ENCODE results near the gene ESPN.

The ESPN gene

DNA sequence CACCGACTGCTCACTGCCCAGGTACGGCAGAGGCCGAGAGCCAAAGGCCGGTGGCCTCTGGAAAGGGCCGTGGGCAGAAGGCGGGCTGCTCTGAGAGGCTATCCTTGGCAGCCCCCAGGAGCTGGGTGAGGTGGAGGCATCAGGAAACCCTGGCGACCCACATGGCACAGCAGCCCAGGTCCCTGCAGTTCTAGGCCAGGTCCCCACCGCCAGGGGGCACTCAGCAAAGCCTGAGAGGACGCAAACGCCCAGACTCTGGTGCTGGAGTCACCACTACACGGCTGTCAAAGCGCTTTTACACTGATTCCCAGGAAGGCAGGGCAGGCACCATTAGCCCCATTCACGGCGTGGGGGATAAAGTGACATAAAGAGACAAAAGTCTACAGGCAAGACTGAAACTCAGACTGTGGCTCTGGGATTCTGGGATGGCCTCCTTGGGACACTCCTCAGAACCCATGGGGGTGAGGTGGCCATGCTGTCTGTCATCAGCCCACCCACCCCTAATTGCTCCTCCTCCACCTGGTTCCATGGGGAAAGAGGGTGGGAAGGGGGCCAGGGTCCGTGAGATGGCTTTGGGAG lies 61.9 kb downstream of the ESPN start (continued):
- peak; percentile 99 for TF ChIP-seq ZBTB20 (tag by site-specific recombination; IDR thresholded peaks at IDR 0.05)
- TF ChIP-seq BCL11A (tag by site-specific recombination; IDR thresholded peaks at IDR 0.05; ENCODE audit: low read depth): no peak
- TF ChIP-seq ZNF704 (tag by site-specific recombination; IDR thresholded peaks at IDR 0.05): no peak
- TF ChIP-seq ZNF132 (tag by site-specific recombination; IDR thresholded peaks at IDR 0.05; ENCODE audit: borderline replicate concordance): no peak
- TF ChIP-seq ZNF324 (tag by site-specific recombination; IDR thresholded peaks at IDR 0.05): 0 out of 2 replicates have a peak, but pooled peaks have one; percentile 33
- peak; percentile 65 for TF ChIP-seq ZNF692 (tag by site-specific recombination; IDR thresholded peaks at IDR 0.05)
- TF ChIP-seq ZNF391 (tag by site-specific recombination; IDR thresholded peaks at IDR 0.05; ENCODE audit: borderline replicate concordance, low read depth): no peak
- no peak for TF ChIP-seq ZNF513 (tag by site-specific recombination; IDR thresholded peaks at IDR 0.05)
- TF ChIP-seq ZNF629 (tag by site-specific recombination; IDR thresholded peaks at IDR 0.05): 0 out of 2 replicates have a peak, but pooled peaks have one; percentile 26
- 0 out of 2 replicates have a peak, but pooled peaks have one; percentile 25 for TF ChIP-seq TRIM28 (IDR thresholded peaks at IDR 0.05; ENCODE audit: borderline replicate concordance, low read length)
- TF ChIP-seq ZNF416 (tag by site-specific recombination; IDR thresholded peaks at IDR 0.05): no peak
- TF ChIP-seq ZNF600 (tag by site-specific recombination; IDR thresholded peaks at IDR 0.05): peak; percentile 82
- TF ChIP-seq HIC1 (tag by site-specific recombination; IDR thresholded peaks at IDR 0.05): peak; percentile 70; the same call in 1 of the 2 replicates
- no peak for TF ChIP-seq ZNF266 (tag by site-specific recombination; IDR thresholded peaks at IDR 0.05; ENCODE audit: low read depth)
- TF ChIP-seq, protein P1, sequence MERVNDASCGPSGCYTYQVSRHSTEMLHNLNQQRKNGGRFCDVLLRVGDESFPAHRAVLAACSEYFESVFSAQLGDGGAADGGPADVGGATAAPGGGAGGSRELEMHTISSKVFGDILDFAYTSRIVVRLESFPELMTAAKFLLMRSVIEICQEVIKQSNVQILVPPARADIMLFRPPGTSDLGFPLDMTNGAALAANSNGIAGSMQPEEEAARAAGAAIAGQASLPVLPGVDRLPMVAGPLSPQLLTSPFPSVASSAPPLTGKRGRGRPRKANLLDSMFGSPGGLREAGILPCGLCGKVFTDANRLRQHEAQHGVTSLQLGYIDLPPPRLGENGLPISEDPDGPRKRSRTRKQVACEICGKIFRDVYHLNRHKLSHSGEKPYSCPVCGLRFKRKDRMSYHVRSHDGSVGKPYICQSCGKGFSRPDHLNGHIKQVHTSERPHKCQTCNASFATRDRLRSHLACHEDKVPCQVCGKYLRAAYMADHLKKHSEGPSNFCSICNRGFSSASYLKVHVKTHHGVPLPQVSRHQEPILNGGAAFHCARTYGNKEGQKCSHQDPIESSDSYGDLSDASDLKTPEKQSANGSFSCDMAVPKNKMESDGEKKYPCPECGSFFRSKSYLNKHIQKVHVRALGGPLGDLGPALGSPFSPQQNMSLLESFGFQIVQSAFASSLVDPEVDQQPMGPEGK (tag by site-specific recombination; IDR thresholded peaks at IDR 0.05): peak; percentile 38; the same call in 1 of the 2 replicates
- TF ChIP-seq, protein P2, sequence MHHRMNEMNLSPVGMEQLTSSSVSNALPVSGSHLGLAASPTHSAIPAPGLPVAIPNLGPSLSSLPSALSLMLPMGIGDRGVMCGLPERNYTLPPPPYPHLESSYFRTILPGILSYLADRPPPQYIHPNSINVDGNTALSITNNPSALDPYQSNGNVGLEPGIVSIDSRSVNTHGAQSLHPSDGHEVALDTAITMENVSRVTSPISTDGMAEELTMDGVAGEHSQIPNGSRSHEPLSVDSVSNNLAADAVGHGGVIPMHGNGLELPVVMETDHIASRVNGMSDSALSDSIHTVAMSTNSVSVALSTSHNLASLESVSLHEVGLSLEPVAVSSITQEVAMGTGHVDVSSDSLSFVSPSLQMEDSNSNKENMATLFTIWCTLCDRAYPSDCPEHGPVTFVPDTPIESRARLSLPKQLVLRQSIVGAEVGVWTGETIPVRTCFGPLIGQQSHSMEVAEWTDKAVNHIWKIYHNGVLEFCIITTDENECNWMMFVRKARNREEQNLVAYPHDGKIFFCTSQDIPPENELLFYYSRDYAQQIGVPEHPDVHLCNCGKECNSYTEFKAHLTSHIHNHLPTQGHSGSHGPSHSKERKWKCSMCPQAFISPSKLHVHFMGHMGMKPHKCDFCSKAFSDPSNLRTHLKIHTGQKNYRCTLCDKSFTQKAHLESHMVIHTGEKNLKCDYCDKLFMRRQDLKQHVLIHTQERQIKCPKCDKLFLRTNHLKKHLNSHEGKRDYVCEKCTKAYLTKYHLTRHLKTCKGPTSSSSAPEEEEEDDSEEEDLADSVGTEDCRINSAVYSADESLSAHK (tag by site-specific recombination; IDR thresholded peaks at IDR 0.05): no peak
- 0 out of 2 replicates have a peak, but pooled peaks have one; percentile 20 for TF ChIP-seq ZBTB8A (tag by site-specific recombination; IDR thresholded peaks at IDR 0.05)
- TF ChIP-seq SP2 (tag by site-specific recombination; IDR thresholded peaks at IDR 0.05): no peak
- no peak for TF ChIP-seq REPIN1 (tag by site-specific recombination; IDR thresholded peaks at IDR 0.05; ENCODE audit: low read depth)
- TF ChIP-seq SCRT1 (tag by site-specific recombination; IDR thresholded peaks at IDR 0.05; ENCODE audit: borderline replicate concordance): no peak
- no peak for TF ChIP-seq ZNF146 (tag by site-specific recombination; IDR thresholded peaks at IDR 0.05)
- TF ChIP-seq YY2 (tag by site-specific recombination; IDR thresholded peaks at IDR 0.05): no peak
- TF ChIP-seq ZNF548 (tag by site-specific recombination; IDR thresholded peaks at IDR 0.05): peak; percentile 77; the same call in 1 of the 2 replicates
- TF ChIP-seq ZBTB48 (tag by site-specific recombination; IDR thresholded peaks at IDR 0.05): 0 out of 2 replicates have a peak, but pooled peaks have one; percentile 18
- no peak for TF ChIP-seq YY1 (tag by site-specific recombination; IDR thresholded peaks at IDR 0.05)
- 0 out of 2 replicates have a peak, but pooled peaks have one; percentile 26 for TF ChIP-seq ZNF133 (tag by site-specific recombination; IDR thresholded peaks at IDR 0.05)
- no peak for TF ChIP-seq ZBTB7A (tag by site-specific recombination; IDR thresholded peaks at IDR 0.05; ENCODE audit: low read depth)
- TF ChIP-seq, protein P3, sequence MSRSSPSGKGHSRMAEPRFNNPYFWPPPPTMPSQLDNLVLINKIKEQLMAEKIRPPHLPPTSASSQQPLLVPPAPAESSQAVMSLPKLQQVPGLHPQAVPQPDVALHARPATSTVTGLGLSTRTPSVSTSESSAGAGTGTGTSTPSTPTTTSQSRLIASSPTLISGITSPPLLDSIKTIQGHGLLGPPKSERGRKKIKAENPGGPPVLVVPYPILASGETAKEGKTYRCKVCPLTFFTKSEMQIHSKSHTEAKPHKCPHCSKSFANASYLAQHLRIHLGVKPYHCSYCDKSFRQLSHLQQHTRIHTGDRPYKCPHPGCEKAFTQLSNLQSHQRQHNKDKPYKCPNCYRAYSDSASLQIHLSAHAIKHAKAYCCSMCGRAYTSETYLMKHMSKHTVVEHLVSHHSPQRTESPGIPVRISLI (tag by site-specific recombination; IDR thresholded peaks at IDR 0.05): no peak
